Neural cell (in vitro differentiated cells): Measurements from ENCODE around the gene IL3. TPM values are rescaled to one million over a fixed set of nuclear protein-coding genes. Genes with fewer than 3 reads are reported as not detected.

Experiments used
- H2AFZ ChIP-seq: fragments of 200-600, 300-800 bp; sonication (generic), shearing (Covaris generic); 2 replicates; pipeline ENCODE4 v1.6.0; 2014; ENCODE audit warnings: low read depth, mild to moderate bottlenecking, antibody characterized with exemption, low read length, moderate library complexity
- H3F3A ChIP-seq: fragments of 200-600 bp; shearing (Covaris generic); 2 replicates; pipeline ENCODE4 v1.6.1; 2016; ENCODE audit warnings: mild to moderate bottlenecking, moderate library complexity, mixed read lengths, antibody characterized with exemption, low read length; ENCODE audit not compliant: insufficient read depth, poor library complexity, severe bottlenecking
- H3K27ac ChIP-seq: fragments of 200-600, 300-800 bp; sonication (generic), shearing (Covaris generic); 2 replicates; pipeline ENCODE4 v1.5.1; 2014; ENCODE audit warnings: mild to moderate bottlenecking, low read length, moderate library complexity
- H3K27me3 ChIP-seq: fragments of 300-800, 200-600 bp; sonication (generic), shearing (Covaris generic); 2 replicates; pipeline ENCODE4 v1.6.0; 2014; ENCODE audit warnings: mild to moderate bottlenecking, low read depth, low read length, moderate library complexity; ENCODE audit not compliant: insufficient read depth
- H3K36me3 ChIP-seq: fragments of 300-800, 200-600 bp; sonication (generic), shearing (Covaris generic); 2 replicates; pipeline ENCODE4 v1.5.1; 2014; ENCODE audit warnings: mild to moderate bottlenecking, antibody characterized with exemption, low read length, moderate library complexity; ENCODE audit not compliant: insufficient read depth
- H3K4me2 ChIP-seq: fragments of 300-800, 200-600 bp; sonication (generic), shearing (Covaris generic); 2 replicates; pipeline ENCODE4 v1.6.0; 2014; ENCODE audit warnings: mild to moderate bottlenecking, low read length
- H3K4me3 ChIP-seq: fragments of 300-800, 200-600 bp; sonication (generic), shearing (Covaris generic); 2 replicates; pipeline ENCODE4 v1.5.1; 2014; ENCODE audit warnings: mild to moderate bottlenecking, low read length, moderate library complexity
- H3K79me2 ChIP-seq: fragments of 200-600 bp; shearing (Covaris generic); replicated peaks from 2 replicates; pipeline ENCODE4 v1.6.0; 2014; ENCODE audit warnings: mild to moderate bottlenecking, low read length, moderate library complexity; ENCODE audit not compliant: insufficient read depth
- H3K9ac ChIP-seq: fragments of 300-800, 200-600 bp; sonication (generic), shearing (Covaris generic); 2 replicates; pipeline ENCODE4 v1.6.1; 2016; ENCODE audit warnings: mild to moderate bottlenecking, low read length, mixed read lengths
- H3K9me2 ChIP-seq: fragments of 200-600 bp; shearing (Covaris generic); 2 replicates; pipeline ENCODE4 v1.6.1; 2016; ENCODE audit warnings: mild to moderate bottlenecking, low read length, mixed read lengths; ENCODE audit not compliant: insufficient read depth
- H3K9me3 ChIP-seq: fragments of 200-600, 300-800 bp; sonication (generic), shearing (Covaris generic); 2 replicates; pipeline ENCODE4 v1.6.1; 2016; ENCODE audit warnings: mild to moderate bottlenecking, mixed run types, low read length, moderate library complexity, mixed read lengths
- H4K20me1 ChIP-seq: fragments of 200-600 bp; shearing (Covaris generic); 2 replicates; pipeline ENCODE4 v1.6.1; 2016; ENCODE audit warnings: mild to moderate bottlenecking, mixed run types; ENCODE audit not compliant: insufficient read depth
- EP300 ChIP-seq: fragments of 450-650 bp; conservative IDR thresholded peaks from 2 replicates; pipeline ENCODE4 v1.6.1; 2014; ENCODE audit warnings: antibody characterized with exemption, mild to moderate bottlenecking, moderate library complexity; ENCODE audit not compliant: poor library complexity, severe bottlenecking
- EZH2 ChIP-seq: fragments of 200-600, 300-800 bp; shearing (Covaris generic), sonication (generic); IDR thresholded peaks from 2 replicates; pipeline ENCODE4 v1.6.1; 2014; ENCODE audit warnings: antibody characterized with exemption, low read length, borderline replicate concordance, mild to moderate bottlenecking; ENCODE audit not compliant: insufficient read depth, poor library complexity, severe bottlenecking
- MXI1 ChIP-seq: fragments of 450-650 bp; conservative IDR thresholded peaks from 2 replicates; pipeline ENCODE4 v1.6.1; 2014; ENCODE audit warnings: antibody characterized with exemption, mild to moderate bottlenecking; ENCODE audit not compliant: poor library complexity, severe bottlenecking
- POLR2AphosphoS5 ChIP-seq: IDR thresholded peaks from 2 replicates; pipeline ENCODE4 v1.6.1; 2012
- RAD21 ChIP-seq: fragments of 450-650 bp; conservative IDR thresholded peaks from 2 replicates; pipeline ENCODE4 v1.6.1; 2014; ENCODE audit warnings: antibody characterized with exemption, mild to moderate bottlenecking, moderate library complexity
- SMC3 ChIP-seq: fragments of 450-650 bp; conservative IDR thresholded peaks from 2 replicates; pipeline ENCODE4 v1.6.1; 2014; ENCODE audit warnings: antibody characterized with exemption, mild to moderate bottlenecking, moderate library complexity; ENCODE audit not compliant: poor library complexity
- TAF1 ChIP-seq: IDR thresholded peaks from 2 replicates; pipeline ENCODE4 v1.6.1; 2012; ENCODE audit warnings: low read depth
- polyA plus RNA-seq: library from polyadenylated mRNA; depleted of rRNA; stranded (reverse); fragments of >200 nt; gene quantifications from 2 replicates; pipeline ENCODE4 v1.2.3, GENCODE V29; 2014
- TF ChIP-seq, protein P1 (sequence below): fragments of 450-650 bp; IDR thresholded peaks from 2 replicates; pipeline ENCODE4 v1.5.1; 2014; ENCODE audit warnings: antibody characterized with exemption, mild to moderate bottlenecking, moderate library complexity; ENCODE audit not compliant: poor library complexity, severe bottlenecking
- TF ChIP-seq, protein P2 (sequence below): IDR thresholded peaks from 2 replicates; pipeline ENCODE4 v1.6.1; 2012; ENCODE audit warnings: borderline replicate concordance

IL3 gene
- polyA plus RNA-seq, 1 donor from 2014 or later = not detected

- Histone ChIP-seq H3K27me3 (no peaks in the 10 kb centered on the region), H3F3A (no peaks in the 10 kb centered on the region), H4K20me1 (no peaks in the 10 kb centered on the region), H3K4me3 (no peak overlapping the region), H3K27ac (no peak overlapping the region), H3K9me2 (no peaks in the 10 kb centered on the region), H3K4me2 (no peak overlapping the region), H2AFZ (no peak overlapping the region), H3K9me3 (no peaks in the 10 kb centered on the region), H3K36me3 (no peaks in the 10 kb centered on the region), H3K9ac (no peak overlapping the region), H3K79me2 (no peaks in the 10 kb centered on the region)
- TF ChIP-seq, protein P1, sequence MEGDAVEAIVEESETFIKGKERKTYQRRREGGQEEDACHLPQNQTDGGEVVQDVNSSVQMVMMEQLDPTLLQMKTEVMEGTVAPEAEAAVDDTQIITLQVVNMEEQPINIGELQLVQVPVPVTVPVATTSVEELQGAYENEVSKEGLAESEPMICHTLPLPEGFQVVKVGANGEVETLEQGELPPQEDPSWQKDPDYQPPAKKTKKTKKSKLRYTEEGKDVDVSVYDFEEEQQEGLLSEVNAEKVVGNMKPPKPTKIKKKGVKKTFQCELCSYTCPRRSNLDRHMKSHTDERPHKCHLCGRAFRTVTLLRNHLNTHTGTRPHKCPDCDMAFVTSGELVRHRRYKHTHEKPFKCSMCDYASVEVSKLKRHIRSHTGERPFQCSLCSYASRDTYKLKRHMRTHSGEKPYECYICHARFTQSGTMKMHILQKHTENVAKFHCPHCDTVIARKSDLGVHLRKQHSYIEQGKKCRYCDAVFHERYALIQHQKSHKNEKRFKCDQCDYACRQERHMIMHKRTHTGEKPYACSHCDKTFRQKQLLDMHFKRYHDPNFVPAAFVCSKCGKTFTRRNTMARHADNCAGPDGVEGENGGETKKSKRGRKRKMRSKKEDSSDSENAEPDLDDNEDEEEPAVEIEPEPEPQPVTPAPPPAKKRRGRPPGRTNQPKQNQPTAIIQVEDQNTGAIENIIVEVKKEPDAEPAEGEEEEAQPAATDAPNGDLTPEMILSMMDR = no peak
- TF ChIP-seq TAF1 = no peak
- TF ChIP-seq SMC3 = no peak
- TF ChIP-seq MXI1 = no peak
- no peak for TF ChIP-seq EZH2
Measured at GRCh38 chr5:132026516-132027008, 33.9 kb upstream of the IL3 start.

GRCh38 chr5:132027027-132027426 is 33.4 kb upstream of the IL3 start:
- H2AFZ ChIP-seq = no peak overlapping the region
- no peaks in the 10 kb centered on the region for H3K36me3 ChIP-seq
- H3K9me3 ChIP-seq = no peaks in the 10 kb centered on the region

GRCh38 chr5:132029609-132030330 is 30.7 kb upstream of the IL3 start:
- Histone ChIP-seq H4K20me1 (no peaks in the 10 kb centered on the region), H2AFZ (no peak overlapping the region), H3K27ac (no peak overlapping the region), H3K79me2 (no peaks in the 10 kb centered on the region), H3K9me2 (no peaks in the 10 kb centered on the region), H3K27me3 (no peaks in the 10 kb centered on the region), H3K4me2 (no peak overlapping the region), H3K36me3 (no peaks in the 10 kb centered on the region), H3F3A (no peaks in the 10 kb centered on the region), H3K4me3 (no peak overlapping the region), H3K9me3 (no peaks in the 10 kb centered on the region), H3K9ac (no peak overlapping the region)
- TF ChIP-seq, protein P2, sequence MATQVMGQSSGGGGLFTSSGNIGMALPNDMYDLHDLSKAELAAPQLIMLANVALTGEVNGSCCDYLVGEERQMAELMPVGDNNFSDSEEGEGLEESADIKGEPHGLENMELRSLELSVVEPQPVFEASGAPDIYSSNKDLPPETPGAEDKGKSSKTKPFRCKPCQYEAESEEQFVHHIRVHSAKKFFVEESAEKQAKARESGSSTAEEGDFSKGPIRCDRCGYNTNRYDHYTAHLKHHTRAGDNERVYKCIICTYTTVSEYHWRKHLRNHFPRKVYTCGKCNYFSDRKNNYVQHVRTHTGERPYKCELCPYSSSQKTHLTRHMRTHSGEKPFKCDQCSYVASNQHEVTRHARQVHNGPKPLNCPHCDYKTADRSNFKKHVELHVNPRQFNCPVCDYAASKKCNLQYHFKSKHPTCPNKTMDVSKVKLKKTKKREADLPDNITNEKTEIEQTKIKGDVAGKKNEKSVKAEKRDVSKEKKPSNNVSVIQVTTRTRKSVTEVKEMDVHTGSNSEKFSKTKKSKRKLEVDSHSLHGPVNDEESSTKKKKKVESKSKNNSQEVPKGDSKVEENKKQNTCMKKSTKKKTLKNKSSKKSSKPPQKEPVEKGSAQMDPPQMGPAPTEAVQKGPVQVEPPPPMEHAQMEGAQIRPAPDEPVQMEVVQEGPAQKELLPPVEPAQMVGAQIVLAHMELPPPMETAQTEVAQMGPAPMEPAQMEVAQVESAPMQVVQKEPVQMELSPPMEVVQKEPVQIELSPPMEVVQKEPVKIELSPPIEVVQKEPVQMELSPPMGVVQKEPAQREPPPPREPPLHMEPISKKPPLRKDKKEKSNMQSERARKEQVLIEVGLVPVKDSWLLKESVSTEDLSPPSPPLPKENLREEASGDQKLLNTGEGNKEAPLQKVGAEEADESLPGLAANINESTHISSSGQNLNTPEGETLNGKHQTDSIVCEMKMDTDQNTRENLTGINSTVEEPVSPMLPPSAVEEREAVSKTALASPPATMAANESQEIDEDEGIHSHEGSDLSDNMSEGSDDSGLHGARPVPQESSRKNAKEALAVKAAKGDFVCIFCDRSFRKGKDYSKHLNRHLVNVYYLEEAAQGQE = no peak
- TF ChIP-seq RAD21 (no peak), SMC3 (no peak), EZH2 (no peak), TAF1 (no peak), POLR2AphosphoS5 (no peak), MXI1 (no peak), EP300 (no peak)
- TF ChIP-seq, protein P1 = no peak

More at GRCh38 chr5:132027027-132027426, 33.4 kb upstream of the IL3 start:
- Histone ChIP-seq H3K79me2 (no peaks in the 10 kb centered on the region), H3K9ac (no peak overlapping the region), H3K27me3 (no peaks in the 10 kb centered on the region), H3F3A (no peaks in the 10 kb centered on the region), H3K4me3 (no peak overlapping the region), H3K9me2 (no peaks in the 10 kb centered on the region), H3K4me2 (no peak overlapping the region), H3K27ac (no peak overlapping the region), H4K20me1 (no peaks in the 10 kb centered on the region)
- TF ChIP-seq POLR2AphosphoS5 (no peak), RAD21 (no peak), MXI1 (no peak)
